HepG2 (cell line): Measurements from ENCODE around the gene SCYL1. TPM values are rescaled to one million over a fixed set of nuclear protein-coding genes. Genes with fewer than 3 reads are reported as not detected.

ENCODE experiments used
- KDM6A ChIP-seq: IDR thresholded peaks from 2 replicates; pipeline ENCODE4 v1.6.1; 2016; ENCODE audit warnings: low read depth
- MED13 ChIP-seq: sonication (generic); formaldehyde crosslinking; IDR thresholded peaks from 2 replicates; pipeline ENCODE4 v1.5.0; 2020; ENCODE audit warnings: missing genetic modification reagents
- MTF1 ChIP-seq: sonication (generic); formaldehyde crosslinking; IDR thresholded peaks from 2 replicates; pipeline ENCODE4 v1.5.0; 2020; ENCODE audit warnings: missing genetic modification reagents
- MXI1 ChIP-seq: IDR thresholded peaks from 3 replicates; pipeline ENCODE4 v1.6.1; 2012; ENCODE audit warnings: low read depth, low read length, inconsistent platforms, borderline replicate concordance
- RFX1 ChIP-seq: fragments of 450-650 bp; IDR thresholded peaks from 2 replicates; pipeline ENCODE4 v1.6.1; 2017
- SIN3B ChIP-seq: fragments of 150-350 bp; IDR thresholded peaks from 2 replicates; pipeline ENCODE4 v1.6.1; 2014; ENCODE audit warnings: low read length
- ZBTB40 ChIP-seq, 2 experiments: fragments of 450-650 bp in 1 of 2; sonication (generic) in 1 of 2; formaldehyde crosslinking in 1 of 2; IDR thresholded peaks; 2 replicates each; pipeline versions ENCODE4 v1.6.1 to v1.8.0; 2016 to 2022; ENCODE audit warnings: antibody characterized with exemption in 1 of 2, mild to moderate bottlenecking in 1 of 2, missing genetic modification reagents in 1 of 2
- ZNF136 ChIP-seq: sonication (generic); formaldehyde crosslinking; IDR thresholded peaks from 2 replicates; pipeline ENCODE4 v1.8.1; 2022; ENCODE audit warnings: low read depth, mild to moderate bottlenecking, moderate library complexity, missing genetic modification reagents
- ZNF530 ChIP-seq: sonication (generic); formaldehyde crosslinking; IDR thresholded peaks from 2 replicates; pipeline ENCODE4 v1.5.0; 2020; ENCODE audit warnings: low read depth, mild to moderate bottlenecking, missing genetic modification reagents
- polyA plus RNA-seq, 8 experiments: library from polyadenylated mRNA; depleted of rRNA in 3 of 8; stranded (reverse) in 7 of 8; unstranded in 1 of 8; fragments of >200 nt; fragmentation: Illumina TruSeq in 4 of 8; extraction: Trizol in 4 of 8; gene quantifications; 2 replicates each; pipeline versions ENCODE4 v1.2.1 to v1.2.3, GENCODE V29; 2011 to 2016; ENCODE audit warnings: low read depth in 4 of 8, missing spikeins in 1 of 8, mixed read lengths in 1 of 8; ENCODE audit not compliant: insufficient read depth in 1 of 8
- total RNA-seq, 5 experiments: library from RNA; depleted of rRNA; stranded (reverse); fragments of >200 nt; fragmentation: Illumina TruSeq; extraction: Trizol; gene quantifications; 2 replicates each; pipeline ENCODE4 v1.2.3, GENCODE V29; 2016; ENCODE audit warnings: low read depth in 1 of 5
- TF ChIP-seq, protein P1 (sequence below), 2 experiments: IDR thresholded peaks; 2 replicates each; pipeline ENCODE4 v1.6.1; 2011 to 2012; ENCODE audit warnings: low read length in 2 of 2, borderline replicate concordance in 1 of 2, low read depth in 1 of 2, mild to moderate bottlenecking in 1 of 2, moderate library complexity in 1 of 2

Gene SCYL1
- total and polyA plus RNA-seq, 2 of the 13 experiments (the other 11 are each of a cell fraction or from before 2014, with no cell fraction given), result 65.9 to 103 TPM

DNA sequence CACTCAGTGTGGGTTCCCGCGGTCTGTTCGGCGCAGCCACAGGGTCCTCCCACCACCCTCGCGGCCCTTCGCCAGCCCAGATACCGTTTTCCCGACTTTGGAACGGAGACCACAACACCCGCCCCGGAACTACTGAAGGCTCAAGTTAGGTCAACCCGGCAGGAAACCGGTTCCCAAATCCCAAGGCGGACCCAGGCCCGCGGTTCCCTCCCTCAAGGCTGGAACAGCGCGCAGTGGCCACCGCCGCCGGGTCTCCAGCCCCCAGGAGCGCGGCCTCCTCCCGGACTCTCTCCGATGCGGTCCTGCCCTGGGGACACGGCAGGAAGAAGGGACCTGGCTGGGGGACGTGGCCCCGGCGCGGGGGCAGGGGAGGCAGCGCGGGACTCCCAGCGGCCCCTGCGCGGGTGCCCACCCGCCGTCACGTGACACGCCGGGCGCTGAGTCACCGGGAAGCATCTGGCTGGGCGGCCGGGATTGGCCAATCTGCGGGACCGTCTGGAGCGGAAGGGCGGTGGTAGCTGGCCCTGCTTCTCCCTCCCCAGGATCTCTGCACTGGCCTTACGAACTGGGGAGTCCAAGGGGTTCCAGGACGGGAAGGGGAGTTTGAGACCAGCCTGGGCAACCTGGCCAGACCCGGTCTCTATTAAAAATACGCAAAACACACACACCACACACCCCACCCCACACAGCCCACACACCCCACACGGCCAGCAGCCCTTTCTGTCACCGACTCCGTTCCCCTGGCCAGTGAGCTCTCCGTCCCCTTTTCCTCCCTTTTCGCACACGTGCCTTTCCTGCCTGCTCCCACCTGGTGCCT lies 47.5 kb upstream of the SCYL1 start (continued):
- no peak for TF ChIP-seq ZNF136 (CRISPR knock-in tag)
- TF ChIP-seq, protein P1, sequence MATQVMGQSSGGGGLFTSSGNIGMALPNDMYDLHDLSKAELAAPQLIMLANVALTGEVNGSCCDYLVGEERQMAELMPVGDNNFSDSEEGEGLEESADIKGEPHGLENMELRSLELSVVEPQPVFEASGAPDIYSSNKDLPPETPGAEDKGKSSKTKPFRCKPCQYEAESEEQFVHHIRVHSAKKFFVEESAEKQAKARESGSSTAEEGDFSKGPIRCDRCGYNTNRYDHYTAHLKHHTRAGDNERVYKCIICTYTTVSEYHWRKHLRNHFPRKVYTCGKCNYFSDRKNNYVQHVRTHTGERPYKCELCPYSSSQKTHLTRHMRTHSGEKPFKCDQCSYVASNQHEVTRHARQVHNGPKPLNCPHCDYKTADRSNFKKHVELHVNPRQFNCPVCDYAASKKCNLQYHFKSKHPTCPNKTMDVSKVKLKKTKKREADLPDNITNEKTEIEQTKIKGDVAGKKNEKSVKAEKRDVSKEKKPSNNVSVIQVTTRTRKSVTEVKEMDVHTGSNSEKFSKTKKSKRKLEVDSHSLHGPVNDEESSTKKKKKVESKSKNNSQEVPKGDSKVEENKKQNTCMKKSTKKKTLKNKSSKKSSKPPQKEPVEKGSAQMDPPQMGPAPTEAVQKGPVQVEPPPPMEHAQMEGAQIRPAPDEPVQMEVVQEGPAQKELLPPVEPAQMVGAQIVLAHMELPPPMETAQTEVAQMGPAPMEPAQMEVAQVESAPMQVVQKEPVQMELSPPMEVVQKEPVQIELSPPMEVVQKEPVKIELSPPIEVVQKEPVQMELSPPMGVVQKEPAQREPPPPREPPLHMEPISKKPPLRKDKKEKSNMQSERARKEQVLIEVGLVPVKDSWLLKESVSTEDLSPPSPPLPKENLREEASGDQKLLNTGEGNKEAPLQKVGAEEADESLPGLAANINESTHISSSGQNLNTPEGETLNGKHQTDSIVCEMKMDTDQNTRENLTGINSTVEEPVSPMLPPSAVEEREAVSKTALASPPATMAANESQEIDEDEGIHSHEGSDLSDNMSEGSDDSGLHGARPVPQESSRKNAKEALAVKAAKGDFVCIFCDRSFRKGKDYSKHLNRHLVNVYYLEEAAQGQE (IDR thresholded peaks at IDR 0.05; ENCODE audit: borderline replicate concordance in 1 of 2, low read depth in 1 of 2, low read length in 2 of 2), result peak in 1 of 2 experiments; percentile 7; a peak in 1 of 4 replicates
- peak; percentile 75 for TF ChIP-seq MED13 (CRISPR knock-in tag)
- no peak for TF ChIP-seq MTF1 (CRISPR knock-in tag)
- no peak for TF ChIP-seq RFX1
- TF ChIP-seq SIN3B, result no peak
- TF ChIP-seq MXI1, result peak; percentile 87; the same call in 2 of the 3 replicates
- TF ChIP-seq ZBTB40 (IDR thresholded peaks at IDR 0.05), result no peak
- TF ChIP-seq ZBTB40 (CRISPR knock-in tag; IDR thresholded peaks at IDR 0.05), result peak; percentile 19; the same call in 1 of the 2 replicates
- TF ChIP-seq KDM6A, result no peak
- TF ChIP-seq ZNF530, result no peak
